ENCODE results near the gene GALNT13. TPM values are rescaled to one million over a fixed set of nuclear protein-coding genes. Genes with fewer than 3 reads are reported as not detected.

Gene GALNT13
- total RNA-seq, result under 0.01 and 0.14 TPM in 2 replicates

GRCh38 chr2:153871231-153872221 is at the start of gene GALNT13:
Gene GALNT13, plus strand, starts transcription at chr2:153871922.

Measured in placental pericyte (primary cell).